GM18520 (cell line): ENCODE results near the gene TNIK.

Source experiments
- ATAC-seq: cut with Tn5 transposase; IDR thresholded peaks from one replicate; pipeline ENCODE4 v1.9.1; 2021; ENCODE audit not compliant: unreplicated experiment

Gene TNIK

DNA sequence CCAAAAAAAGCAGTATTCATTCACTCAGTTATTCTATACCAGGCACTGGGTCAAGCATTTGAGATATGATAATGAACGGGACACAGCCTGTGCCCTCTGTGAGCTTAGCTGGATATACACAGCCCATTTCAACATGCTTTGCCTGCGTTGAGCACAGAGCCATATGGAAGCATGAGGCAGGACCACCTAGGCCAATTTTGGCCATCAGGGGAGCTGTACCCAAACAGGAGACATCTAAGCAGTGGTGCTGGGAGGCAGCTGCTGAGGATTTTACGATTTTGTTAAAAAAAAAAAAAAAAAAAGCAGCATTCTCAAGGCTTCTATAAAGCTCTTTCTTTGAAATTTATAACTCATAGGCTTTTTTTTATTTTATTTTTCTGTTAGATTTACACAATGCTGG lies 346.5 kb downstream of the TNIK start:
- no peak for ATAC-seq

DNA sequence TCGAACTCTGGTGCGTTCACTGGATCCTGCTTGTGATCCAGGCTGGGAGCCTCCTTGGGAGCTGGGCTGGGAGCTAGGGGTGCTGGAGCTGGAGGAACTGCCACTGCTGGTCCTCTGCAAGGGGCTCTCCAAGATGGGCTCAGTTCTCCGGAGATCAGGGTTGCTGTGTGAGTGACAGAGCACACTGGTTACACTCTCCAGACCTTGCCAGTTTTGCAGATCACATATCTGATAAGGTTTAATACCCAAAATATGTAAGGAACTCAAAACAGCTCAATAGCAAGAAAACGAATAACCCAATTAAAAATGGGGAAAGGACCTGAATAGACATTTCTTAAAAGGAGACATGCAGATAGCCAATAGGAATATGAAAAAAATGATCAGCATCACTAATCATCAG lies 349.5 kb downstream of the TNIK start:
- no peak for ATAC-seq

DNA sequence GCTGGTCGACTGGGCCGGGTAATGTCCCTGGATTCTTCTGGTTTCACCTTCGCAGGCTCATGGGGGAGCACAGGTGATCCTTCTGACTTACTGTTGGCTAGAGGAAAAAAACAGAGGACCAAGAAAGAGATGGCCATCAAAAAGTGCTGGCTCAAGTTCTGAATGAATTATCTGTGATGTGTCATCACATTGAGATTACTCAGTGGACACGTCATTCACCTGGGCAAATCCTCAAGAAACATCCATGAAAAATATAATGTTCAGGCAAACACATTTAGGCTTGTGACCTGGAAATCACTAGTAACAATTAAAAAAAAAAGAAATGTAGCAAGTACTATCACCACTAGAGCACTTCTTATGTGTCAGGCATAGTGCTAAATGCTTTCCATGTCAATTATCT lies 352.1 kb downstream of the TNIK start:
- no peak for ATAC-seq

DNA sequence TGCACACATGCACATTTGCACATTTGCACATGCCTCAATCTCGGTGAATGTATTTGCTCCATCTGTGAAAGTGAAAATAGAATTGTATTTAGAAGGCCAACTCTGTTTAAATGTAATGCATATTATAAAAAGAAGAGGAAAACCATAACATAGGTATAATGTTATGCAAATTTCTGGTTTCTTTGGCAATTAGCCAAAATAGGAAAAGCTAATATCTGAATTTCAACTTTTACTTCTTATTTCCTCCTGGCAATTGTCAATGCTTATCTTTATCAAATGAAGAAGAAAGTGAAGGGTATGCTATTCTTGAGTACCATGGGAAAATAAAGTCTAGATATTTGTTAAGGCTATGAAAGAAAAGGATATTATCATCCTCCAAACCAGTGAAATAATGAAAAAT lies 357.0 kb downstream of the TNIK start:
- ATAC-seq, result no peak

DNA sequence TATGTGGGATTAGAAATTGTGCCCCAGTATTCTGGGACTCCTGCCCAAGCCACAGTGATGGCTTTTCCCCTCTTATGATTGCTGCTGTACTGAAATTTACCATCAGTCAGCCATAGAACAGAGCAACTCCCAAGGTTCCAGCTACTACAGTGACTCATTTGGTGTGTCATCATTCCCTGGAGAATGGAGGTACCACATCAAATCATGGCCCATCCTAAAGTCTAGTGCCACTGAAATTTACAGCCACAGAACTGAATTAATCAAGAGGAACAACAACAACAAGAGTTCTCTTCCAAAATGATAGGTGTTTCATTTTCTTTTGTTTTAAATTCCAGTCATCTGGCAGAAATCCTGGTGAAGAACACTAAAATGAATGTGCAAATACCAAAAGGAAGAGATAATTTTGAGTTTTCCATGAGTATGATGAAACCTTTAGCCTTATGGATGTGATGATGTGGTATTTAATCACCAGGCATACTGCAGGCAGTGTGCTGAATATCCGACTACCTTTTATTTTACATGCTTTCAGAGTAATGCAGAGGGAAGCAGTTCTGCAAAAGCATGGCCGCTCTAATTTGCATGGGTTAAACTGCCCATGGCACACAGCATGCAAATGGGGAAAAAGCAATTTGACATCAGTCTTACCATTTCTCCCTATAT lies 358.1 kb downstream of the TNIK start:
- no peak for ATAC-seq

DNA sequence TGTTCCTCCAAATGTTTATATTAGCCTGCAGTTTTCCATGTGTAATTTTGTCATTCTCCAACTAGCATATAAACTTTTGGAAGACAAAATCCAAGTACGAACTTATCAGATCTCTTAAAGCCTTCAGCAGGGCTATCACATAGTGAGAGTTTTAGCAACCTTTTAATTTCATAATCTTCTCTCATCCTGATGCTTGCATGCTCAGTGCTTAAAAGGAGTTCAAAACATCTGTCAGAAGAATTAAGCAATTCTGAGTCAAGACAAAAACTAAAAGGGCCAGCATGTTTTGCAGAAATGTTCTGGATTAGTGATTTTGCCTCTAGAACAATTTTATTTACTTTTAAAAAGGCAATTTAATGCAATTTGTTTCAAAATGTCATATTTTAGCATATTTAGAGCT lies 360.3 kb downstream of the TNIK start:
- no peak for ATAC-seq

DNA sequence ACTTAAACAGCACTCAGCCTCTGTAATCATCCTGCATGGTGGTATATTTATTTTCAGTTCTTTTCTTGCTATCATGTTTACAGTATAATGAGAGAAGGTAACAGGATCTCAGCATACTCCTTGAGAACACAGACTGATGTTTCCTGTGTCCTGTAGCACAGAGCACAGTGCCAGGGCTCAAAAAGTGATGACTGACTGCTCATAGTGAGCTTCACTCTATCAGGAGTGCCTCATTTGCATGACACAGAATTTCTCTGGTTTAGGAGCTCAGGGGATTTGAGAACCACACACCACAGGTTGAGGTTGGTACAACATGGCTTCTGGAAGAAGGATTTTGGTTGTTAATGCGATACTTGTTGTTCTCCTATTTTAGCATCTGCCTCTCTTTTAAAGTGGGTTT lies 365.1 kb downstream of the TNIK start:
- ATAC-seq, result peak; percentile 76

DNA sequence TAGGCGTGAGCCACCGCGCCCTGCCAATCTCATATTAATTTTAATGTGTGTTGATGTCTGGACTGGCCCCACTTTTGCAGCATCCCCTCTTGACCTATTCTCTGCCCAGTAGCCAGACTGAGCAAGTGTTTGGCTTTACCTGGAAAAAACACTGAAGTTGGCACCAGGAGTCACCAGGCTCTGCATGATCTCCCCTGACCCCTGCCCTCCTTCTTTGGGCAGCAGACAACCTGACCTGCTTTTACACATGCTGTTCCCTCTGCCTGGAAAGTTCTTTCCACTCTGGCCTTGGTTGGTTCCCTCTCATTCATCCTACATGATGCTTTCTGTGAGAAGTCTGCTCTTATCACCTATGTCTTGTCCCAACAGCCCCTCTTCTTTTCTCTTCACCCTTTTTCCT lies 365.8 kb downstream of the TNIK start:
- ATAC-seq, result no peak

DNA sequence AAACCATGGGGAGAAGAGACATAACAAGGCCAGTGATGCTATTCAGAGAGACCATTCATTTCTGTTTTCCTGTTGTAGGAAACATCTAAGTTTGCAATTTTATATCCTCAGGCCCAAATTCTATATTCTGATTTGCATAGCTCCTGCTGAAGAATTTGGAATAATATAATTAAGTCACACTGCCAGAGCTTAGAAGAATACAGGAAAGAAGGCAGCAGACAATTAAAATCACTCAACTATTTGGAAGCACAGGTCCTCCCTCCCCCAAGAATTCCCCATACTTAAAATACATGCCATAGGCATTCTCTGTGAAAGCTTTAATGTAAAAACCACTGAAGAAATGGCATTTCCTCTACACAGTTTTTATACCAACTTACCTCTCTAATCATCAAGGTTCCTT lies 366.7 kb downstream of the TNIK start:
- no peak for ATAC-seq

DNA sequence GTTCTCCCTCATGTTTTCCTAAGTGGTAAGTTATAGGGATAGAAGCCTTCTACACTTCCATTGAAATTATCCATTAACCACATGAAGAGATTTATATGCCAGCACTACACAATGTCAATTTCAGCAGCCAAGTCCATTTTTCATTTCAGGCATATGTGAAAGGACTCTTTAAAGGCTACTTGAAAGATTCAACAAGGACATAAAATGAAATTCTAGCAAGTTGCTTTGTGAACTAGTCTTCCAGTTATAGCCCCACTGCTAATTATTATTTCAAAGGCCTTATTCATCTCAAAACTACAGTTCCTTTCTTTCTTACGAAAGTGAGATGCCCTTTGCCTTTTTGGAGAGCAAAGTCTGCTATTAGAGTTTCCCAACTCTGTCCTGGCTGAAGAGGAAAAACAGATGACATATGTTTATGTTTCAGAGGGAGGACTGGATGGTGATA lies 367.7 kb downstream of the TNIK start:
- ATAC-seq, result no peak

DNA sequence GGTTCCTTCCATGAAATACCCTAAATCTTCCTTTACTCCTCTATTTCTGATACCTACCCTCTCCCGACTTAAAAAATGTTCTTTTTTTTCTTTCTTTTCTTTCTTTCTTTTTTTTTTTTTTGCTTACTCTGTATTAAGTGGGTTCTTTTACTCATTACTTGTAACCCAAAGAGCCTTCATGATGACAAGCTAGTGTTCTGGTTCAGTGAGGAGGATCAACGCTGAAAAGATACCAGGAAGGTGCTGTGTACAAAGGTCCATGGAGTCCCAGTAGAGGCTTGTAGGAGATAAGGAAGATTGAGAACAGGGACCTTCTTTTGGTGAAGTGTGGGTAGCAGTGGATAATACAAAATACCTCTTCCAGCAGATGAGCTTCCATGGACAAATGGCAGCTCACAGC lies 369.9 kb downstream of the TNIK start:
- no peak for ATAC-seq

DNA sequence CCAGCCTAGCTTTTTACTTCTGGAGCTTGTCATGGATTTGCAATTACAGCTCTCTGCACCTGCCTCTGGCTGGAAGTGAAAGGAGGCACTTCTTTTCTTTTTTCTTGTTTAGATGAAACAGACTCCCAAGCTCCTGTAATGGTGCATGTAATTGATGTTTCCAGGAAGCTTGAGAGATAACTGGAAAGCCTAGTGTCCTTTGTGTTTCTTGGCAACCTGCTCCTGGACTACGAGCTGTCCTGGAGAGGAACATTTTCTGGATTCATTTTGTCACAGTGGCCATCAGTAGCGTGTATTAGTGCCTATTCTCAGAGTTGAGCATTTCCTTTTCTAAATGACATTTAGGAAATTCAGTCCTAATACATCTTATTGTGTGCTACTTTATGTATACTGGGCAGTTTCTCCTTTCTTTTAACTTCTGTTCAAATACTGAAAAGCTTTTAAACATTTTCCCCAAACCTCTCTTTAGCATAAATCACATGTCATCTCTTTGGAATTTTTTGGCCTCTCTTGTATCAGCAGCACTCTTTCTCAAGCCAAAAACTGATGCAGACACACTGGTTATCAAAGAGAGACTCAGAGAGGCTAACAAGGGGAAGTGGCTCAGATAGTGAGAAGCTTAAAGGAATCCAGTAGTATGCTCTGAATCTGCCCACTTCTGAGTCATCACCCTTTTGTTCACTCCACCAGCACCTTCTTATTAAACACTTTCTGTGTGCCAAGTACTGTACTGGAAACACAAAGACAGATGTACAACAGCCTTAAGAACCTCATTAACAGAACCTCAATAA lies 371.0 kb downstream of the TNIK start:
- no peak for ATAC-seq

DNA sequence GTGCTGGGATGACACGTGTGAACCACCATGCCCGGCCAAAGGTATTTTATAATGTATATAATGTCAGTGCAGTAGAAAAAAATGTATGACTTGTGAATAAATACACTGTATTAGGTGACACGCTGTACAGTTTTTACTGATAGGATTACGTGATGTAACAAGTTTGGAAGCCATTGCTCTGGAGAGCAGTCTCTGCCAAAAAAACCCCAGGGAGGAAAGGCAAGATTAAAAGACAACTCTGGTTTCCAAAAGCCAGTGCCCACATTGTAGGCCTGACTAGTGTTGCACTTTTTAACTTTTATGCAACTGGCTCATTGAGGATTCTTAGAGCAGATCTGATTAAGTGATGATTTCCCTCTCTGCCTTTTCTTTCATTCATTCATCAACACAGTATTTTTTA lies 371.7 kb downstream of the TNIK start:
- ATAC-seq, result no peak

DNA sequence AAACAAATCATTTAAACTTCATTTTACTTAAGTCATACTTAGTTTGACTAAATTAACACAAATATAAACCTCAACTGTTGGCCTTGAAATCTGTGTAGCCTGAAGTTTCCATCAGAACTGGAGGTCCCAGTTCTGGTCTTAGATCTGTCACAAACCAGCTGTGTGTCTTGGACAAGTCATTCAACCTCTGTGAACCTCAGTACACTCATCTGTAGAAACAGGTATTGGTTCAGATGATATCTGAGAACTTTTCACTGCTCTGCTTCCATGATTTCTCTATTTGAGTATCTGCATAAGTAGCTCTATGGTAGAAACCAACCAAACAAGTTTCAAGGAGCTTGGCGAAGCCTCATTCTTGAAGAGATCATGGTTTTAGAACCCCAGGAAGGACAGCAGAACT lies 373.3 kb downstream of the TNIK start:
- ATAC-seq, result no peak

DNA sequence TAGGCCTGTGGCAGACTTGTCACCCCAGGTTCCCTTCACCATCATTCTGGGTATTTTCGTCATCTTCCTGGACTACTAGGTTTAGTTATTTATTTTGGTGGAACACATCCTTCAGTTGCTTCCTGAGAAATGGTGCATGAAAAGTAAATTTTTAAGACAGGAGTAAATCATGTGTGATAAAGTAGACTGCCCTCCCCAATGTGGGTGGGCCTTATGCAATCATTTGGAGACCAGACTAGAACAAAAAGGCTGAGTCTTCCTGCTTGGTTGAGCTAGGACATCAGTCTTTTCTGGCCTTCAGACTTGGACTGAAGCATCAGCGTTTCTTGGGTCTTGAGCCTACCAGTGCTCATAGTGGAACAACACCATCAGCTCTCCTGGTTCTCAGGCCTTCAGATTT lies 382.9 kb downstream of the TNIK start:
- no peak for ATAC-seq

DNA sequence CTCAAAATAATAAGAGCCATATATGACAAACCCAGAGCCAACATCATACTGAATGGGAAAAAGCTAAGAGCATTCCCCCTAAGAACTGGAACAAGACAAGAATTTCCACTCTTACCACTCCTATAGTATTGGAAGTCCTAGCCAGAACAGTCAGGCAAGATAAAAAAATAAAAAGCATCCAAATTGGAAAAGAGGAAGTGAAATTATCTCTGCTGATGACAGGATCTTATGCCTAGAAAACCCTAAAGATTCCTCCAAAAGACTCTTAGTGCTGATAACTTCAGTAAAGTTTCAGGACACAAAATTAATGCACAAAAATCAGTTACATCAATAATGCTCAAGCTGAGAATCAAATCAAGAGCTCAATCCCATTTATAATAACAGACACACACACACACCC lies 387.8 kb downstream of the TNIK start:
- no peak for ATAC-seq

DNA sequence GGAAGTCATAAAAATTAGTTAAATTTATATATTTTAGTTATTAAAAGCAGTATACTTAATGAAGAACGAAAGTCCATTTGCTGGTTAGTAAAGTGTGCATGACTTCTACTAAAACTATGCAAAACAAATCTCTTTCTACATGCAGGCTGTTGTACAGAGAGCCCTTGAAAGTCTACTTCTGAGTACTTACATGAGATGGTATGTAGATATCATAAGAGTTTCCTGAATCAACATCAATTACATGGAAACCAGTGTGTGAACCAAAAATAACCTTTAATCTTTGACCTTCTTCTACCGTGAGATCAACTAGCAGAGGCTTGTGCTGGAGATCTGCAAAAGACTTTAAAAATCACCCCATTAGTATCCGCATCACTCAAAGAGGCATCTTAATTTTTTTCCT lies 391.5 kb downstream of the TNIK start:
- ATAC-seq, result no peak

DNA sequence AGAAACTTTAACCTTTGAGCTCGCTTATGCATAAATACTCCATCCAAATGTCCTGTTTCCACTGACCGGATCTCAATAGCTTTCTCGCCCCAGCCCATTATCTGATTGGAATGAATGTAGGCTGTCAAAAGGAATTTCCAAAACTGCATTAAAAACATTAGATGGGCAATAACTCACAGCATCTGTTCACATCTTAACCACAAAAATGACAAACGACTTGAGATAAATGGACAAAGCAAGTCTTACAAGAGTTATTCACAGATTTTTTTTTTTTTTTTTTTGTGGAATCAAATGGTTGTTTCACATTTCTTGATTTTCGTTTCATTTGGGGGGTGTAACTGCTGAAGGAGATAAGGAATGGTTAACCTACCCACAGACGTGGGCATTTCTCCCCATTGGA lies 394.0 kb downstream of the TNIK start:
- ATAC-seq, result no peak

DNA sequence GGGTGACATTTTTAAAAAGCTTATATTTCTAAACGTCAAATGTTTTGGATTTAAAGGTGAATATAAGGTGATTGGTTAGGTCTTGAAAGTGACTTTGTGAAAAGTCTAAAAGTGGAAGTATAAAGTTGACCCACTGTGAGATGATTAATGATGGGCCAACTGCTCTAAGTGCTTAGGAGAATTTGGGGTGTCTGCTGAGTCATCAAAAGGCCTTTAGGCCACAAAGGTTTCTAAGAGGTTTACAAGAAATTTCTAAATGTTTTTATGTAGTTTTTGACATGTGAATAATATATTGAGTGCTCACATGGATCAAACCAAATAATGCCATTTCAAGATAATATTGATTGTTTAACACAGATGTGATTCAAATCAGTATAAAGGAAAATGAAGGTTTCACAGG lies 394.5 kb downstream of the TNIK start:
- ATAC-seq, result no peak

DNA sequence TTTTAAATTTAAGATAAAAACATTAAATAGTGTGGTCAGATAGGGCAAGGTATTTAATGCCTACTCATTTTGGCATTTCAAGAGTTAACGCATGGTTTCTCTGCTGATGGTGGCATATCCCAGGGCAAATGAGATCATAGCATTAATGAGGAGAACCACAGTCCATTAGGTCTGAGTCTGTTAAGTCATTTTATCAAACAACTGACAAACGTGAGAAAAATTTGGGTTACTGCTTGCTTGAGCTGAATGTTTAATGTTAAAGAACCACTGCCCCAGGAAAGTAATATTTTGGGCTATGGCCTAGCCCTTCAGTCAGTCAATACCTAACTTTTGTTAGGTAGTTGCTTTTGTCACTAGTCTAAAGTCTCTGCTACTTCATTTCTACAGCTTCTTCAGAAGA lies 395.7 kb downstream of the TNIK start:
- no peak for ATAC-seq

DNA sequence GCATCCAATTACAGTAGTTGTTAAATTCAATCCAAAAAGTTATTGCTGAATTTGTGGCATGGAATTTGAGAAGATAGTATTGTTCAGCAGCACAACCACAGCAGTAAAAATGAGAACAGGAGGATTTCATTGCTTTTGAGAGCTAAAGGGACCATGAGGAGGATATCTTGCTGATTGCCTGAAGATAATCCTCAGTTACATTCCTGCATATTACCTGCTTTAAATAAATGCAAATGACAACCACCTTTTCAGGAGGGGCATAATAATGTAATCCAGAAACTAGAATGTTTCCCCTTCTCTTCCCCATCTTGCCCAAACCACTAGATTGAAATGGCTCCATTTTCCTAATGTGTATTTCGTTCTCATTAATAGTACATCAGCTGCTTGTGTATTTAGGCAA lies 398.5 kb downstream of the TNIK start:
- no peak for ATAC-seq

DNA sequence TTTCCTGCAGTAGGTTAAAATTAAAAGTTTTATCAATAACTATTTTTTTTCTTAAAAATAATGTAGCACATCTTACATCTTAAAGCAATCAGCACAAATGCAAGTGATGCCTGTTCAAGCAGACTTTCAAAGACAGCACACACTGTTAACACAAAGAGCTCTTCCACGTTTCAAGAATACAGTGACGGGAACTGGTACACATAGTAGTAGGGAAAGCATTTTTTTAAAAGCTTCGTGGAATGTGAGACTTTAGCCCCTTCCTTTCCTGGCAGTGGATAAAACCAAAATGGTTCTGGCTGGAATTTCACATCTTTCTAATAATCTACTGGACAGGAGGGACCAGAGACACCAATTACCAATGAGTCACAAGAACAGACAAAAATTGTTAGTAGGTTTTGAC lies 400.2 kb downstream of the TNIK start:
- no peak for ATAC-seq
